H1 (cell line): ENCODE results near the gene ZDHHC22. TPM values are rescaled to one million over a fixed set of nuclear protein-coding genes. Genes with fewer than 3 reads are reported as not detected.

ENCODE experiments used
- CTCF ChIA-PET: fragments of 300-600 bp; sonication (Branson Sonifier 250); formaldehyde crosslinking; loops from one replicate; lab custom pipeline; 2021; ENCODE audit not compliant: partially characterized antibody; lab: Charles Lee
- POLR2A ChIA-PET: fragments of 300-600 bp; sonication (Branson Sonifier 250); formaldehyde crosslinking; loops from one replicate; lab custom pipeline; 2021; ENCODE audit warnings: inconsistent platforms; ENCODE audit not compliant: partially characterized antibody; lab: Charles Lee
- DNase-seq, 2 experiments: peaks; one replicate each; pipeline versions ENCODE4 v3.0.0 to v3.0.0-alpha.2; 2010 to 2022; ENCODE audit warnings: low spot score in 2 of 2, low read depth in 1 of 2, mixed read lengths in 1 of 2
- FAIRE-seq: peaks from 2 replicates; lab custom pipeline; 2011; peaks lifted over from hg19 to GRCh38; lab: Jason Lieb, UNC
- H2AFZ ChIP-seq: 2 replicates; pipeline ENCODE4 v1.8.1; 2012; ENCODE audit warnings: low read length, inconsistent platforms
- H2AK5ac ChIP-seq: 2 replicates; pipeline ENCODE4 v1.6.1; 2013; ENCODE audit warnings: low read depth, low read length
- H2BK120ac ChIP-seq: replicated peaks from 2 replicates; pipeline ENCODE3; 2013; ENCODE audit warnings: low read depth, low read length, inconsistent platforms
- H2BK12ac ChIP-seq: 2 replicates; pipeline ENCODE4 v1.6.1; 2013; ENCODE audit warnings: low read depth, low read length
- H2BK15ac ChIP-seq: 2 replicates; pipeline ENCODE4 v1.6.1; 2013; ENCODE audit warnings: low read length
- H2BK20ac ChIP-seq: 2 replicates; pipeline ENCODE4 v1.6.1; 2013; ENCODE audit warnings: low read length
- H2BK5ac ChIP-seq: 2 replicates; pipeline ENCODE4 v1.6.1; 2013; ENCODE audit warnings: low read depth, low read length
- H3K14ac ChIP-seq: 2 replicates; pipeline ENCODE4 v1.6.1; 2013; ENCODE audit warnings: inconsistent platforms; ENCODE audit not compliant: insufficient read length
- H3K18ac ChIP-seq: 2 replicates; pipeline ENCODE4 v1.6.1; 2013; ENCODE audit warnings: low read length; ENCODE audit errors: extremely low read depth
- H3K23ac ChIP-seq: 2 replicates; pipeline ENCODE4 v1.6.1; 2013; ENCODE audit warnings: inconsistent platforms; ENCODE audit not compliant: insufficient read length
- H3K23me2 ChIP-seq: 2 replicates; pipeline ENCODE4 v1.6.1; 2013; ENCODE audit warnings: low read depth, low read length
- H3K27ac ChIP-seq: 2 replicates; pipeline ENCODE4 v1.6.1; 2011; ENCODE audit warnings: low read depth, low read length, inconsistent platforms
- H3K27me3 ChIP-seq, 4 experiments: replicated peaks in 1 of 4; 1 replicate in 1 of 4; 2 replicates in 3 of 4; pipeline versions ENCODE4 v1.6.1 to v1.8.1; 2011 to 2013; ENCODE audit warnings: low read length in 3 of 4, mild to moderate bottlenecking in 3 of 4, inconsistent platforms in 2 of 4, mixed read lengths in 2 of 4, moderate library complexity in 1 of 4; ENCODE audit not compliant: control insufficient read depth in 3 of 4, insufficient read depth in 3 of 4; ENCODE audit errors: extremely low read depth in 1 of 4
- H3K36me3 ChIP-seq, 4 experiments: 2 replicates each; pipeline versions ENCODE4 v1.6.1 to v1.8.1; 2011 to 2013; ENCODE audit warnings: mild to moderate bottlenecking in 4 of 4, low read length in 3 of 4, moderate library complexity in 2 of 4, control low read depth in 1 of 4, inconsistent platforms in 1 of 4; ENCODE audit not compliant: insufficient read depth in 4 of 4, control insufficient read depth in 2 of 4
- H3K4ac ChIP-seq: replicated peaks from 2 replicates; pipeline ENCODE3; 2013; ENCODE audit warnings: low read length, low read depth, mixed read lengths, inconsistent platforms; ENCODE audit not compliant: insufficient read length
- H3K4me1 ChIP-seq, 4 experiments: replicated peaks in 1 of 4; 1 replicate in 1 of 4; 2 replicates in 3 of 4; pipeline versions ENCODE4 v1.6.1 to v1.8.1; 2011 to 2013; ENCODE audit warnings: low read length in 3 of 4, inconsistent platforms in 2 of 4, mixed read lengths in 1 of 4; ENCODE audit not compliant: insufficient read depth in 4 of 4, control insufficient read depth in 3 of 4
- H3K4me2 ChIP-seq, 2 experiments: 2 replicates each; pipeline versions ENCODE4 v1.6.1 to v1.8.1; 2011 to 2013; ENCODE audit warnings: low read depth in 2 of 2, low read length in 2 of 2, control low read depth in 1 of 2, inconsistent platforms in 1 of 2, mild to moderate bottlenecking in 1 of 2; ENCODE audit not compliant: insufficient read depth in 1 of 2
- H3K4me3 ChIP-seq, 4 experiments: fragments of 200-600, 300-600 bp in 1 of 4; sonication (generic), shearing (Covaris generic), sonication (Bioruptor Twin) in 1 of 4; 2 replicates each; pipeline versions ENCODE4 v1.5.1 to v1.8.1; 2011 to 2016; ENCODE audit warnings: low read length in 4 of 4, low read depth in 3 of 4, control low read depth in 2 of 4, inconsistent platforms in 2 of 4, mild to moderate bottlenecking in 2 of 4, mixed read lengths in 1 of 4, moderate library complexity in 1 of 4; ENCODE audit not compliant: insufficient read depth in 2 of 4; ENCODE audit errors: extremely low read depth in 1 of 4
- H3K56ac ChIP-seq: replicated peaks from 2 replicates; pipeline ENCODE3; 2013; ENCODE audit warnings: low read depth, mild to moderate bottlenecking, mixed read lengths, low read length, inconsistent platforms; ENCODE audit not compliant: insufficient read length
- H3K79me1 ChIP-seq: 2 replicates; pipeline ENCODE4 v1.6.1; 2013; ENCODE audit warnings: low read depth, low read length, control low read depth
- H3K79me2 ChIP-seq, 2 experiments: 2 replicates each; pipeline versions ENCODE4 v1.6.1 to v1.8.1; 2012 to 2013; ENCODE audit warnings: low read length in 2 of 2, mild to moderate bottlenecking in 2 of 2, inconsistent platforms in 1 of 2; ENCODE audit not compliant: insufficient read depth in 2 of 2, control insufficient read depth in 1 of 2
- H3K9ac ChIP-seq, 4 experiments: replicated peaks in 1 of 4; 1 replicate in 1 of 4; 2 replicates in 3 of 4; pipeline versions ENCODE4 v1.6.1 to v1.8.1; 2011 to 2013; ENCODE audit warnings: low read depth in 3 of 4, low read length in 3 of 4, control low read depth in 2 of 4, mild to moderate bottlenecking in 2 of 4, moderate library complexity in 2 of 4, inconsistent platforms in 1 of 4; ENCODE audit errors: extremely low read depth in 1 of 4
- H3K9me3 ChIP-seq, 2 experiments: 2 replicates each; pipeline versions ENCODE4 v1.6.1 to v1.8.1; 2012 to 2013; ENCODE audit warnings: mild to moderate bottlenecking in 2 of 2, moderate library complexity in 2 of 2, control low read depth in 1 of 2, inconsistent platforms in 1 of 2, low read depth in 1 of 2, low read length in 1 of 2, mixed read lengths in 1 of 2; ENCODE audit not compliant: insufficient read depth in 2 of 2
- H4K20me1 ChIP-seq, 2 experiments: replicated peaks in 1 of 2; 2 replicates each; pipeline versions ENCODE3 to v1.8.1; 2011 to 2013; ENCODE audit warnings: inconsistent platforms in 2 of 2, low read length in 2 of 2, mild to moderate bottlenecking in 1 of 2; ENCODE audit not compliant: insufficient read depth in 2 of 2, control insufficient read depth in 1 of 2
- H4K5ac ChIP-seq: 2 replicates; pipeline ENCODE4 v1.6.1; 2013; ENCODE audit warnings: low read length, low read depth, mixed read lengths, inconsistent platforms; ENCODE audit not compliant: insufficient read length
- H4K8ac ChIP-seq: 2 replicates; pipeline ENCODE4 v1.8.0; 2013; ENCODE audit warnings: mild to moderate bottlenecking, moderate library complexity, low read length, inconsistent platforms; ENCODE audit not compliant: insufficient read depth; ENCODE audit errors: extremely low read depth
- H4K91ac ChIP-seq: replicated peaks from 2 replicates; pipeline ENCODE3; 2013; ENCODE audit warnings: low read length, mixed read lengths, inconsistent platforms; ENCODE audit not compliant: insufficient read length
- ASH2L ChIP-seq: fragments of 200-600, 300-600 bp; sonication (generic); IDR thresholded peaks from one replicate; pipeline ENCODE4 v1.7.1; 2017; ENCODE audit warnings: low read length
- CBX5 ChIP-seq: fragments of 300-800, 300-1000 bp; sonication (generic); IDR thresholded peaks from 2 replicates; pipeline ENCODE4 v1.7.1; 2016; ENCODE audit warnings: antibody characterized with exemption, low read length, low read depth
- EGR1 ChIP-seq: IDR thresholded peaks from 2 replicates; pipeline ENCODE4 v1.6.1; 2011; ENCODE audit warnings: low read depth, low read length, borderline replicate concordance
- HDAC6 ChIP-seq: IDR thresholded peaks from one replicate; pipeline ENCODE4 v1.7.1; 2012; ENCODE audit warnings: low read depth, mild to moderate bottlenecking, inconsistent platforms, low read length, moderate library complexity
- RBBP5 ChIP-seq: IDR thresholded peaks from 2 replicates; pipeline ENCODE4 v1.7.1; 2012; ENCODE audit warnings: low read depth, mild to moderate bottlenecking, inconsistent platforms, low read length, moderate library complexity, borderline replicate concordance
- SIN3A ChIP-seq, 2 experiments: IDR thresholded peaks in 1 of 2; conservative IDR thresholded peaks in 1 of 2; 2 replicates each; pipeline ENCODE4 v1.6.1; 2011 to 2012; ENCODE audit warnings: low read length in 2 of 2, improper control_type of control experiment in 1 of 2, low read depth in 1 of 2, mild to moderate bottlenecking in 1 of 2
- SIRT6 ChIP-seq: IDR thresholded peaks from one replicate; pipeline ENCODE4 v1.7.1; 2012; ENCODE audit warnings: low read length, inconsistent platforms
- SP1 ChIP-seq: IDR thresholded peaks from 2 replicates; pipeline ENCODE4 v1.6.1; 2011; ENCODE audit warnings: low read depth, low read length
- YY1 ChIP-seq: IDR thresholded peaks from 2 replicates; pipeline ENCODE4 v1.6.1; 2011; ENCODE audit warnings: low read depth, mild to moderate bottlenecking, low read length
- WGBS, 2 experiments: shearing (Covaris generic) in 1 of 2; methylation state at CpG; one replicate each; pipeline versions ENCODE4 v1.1.6 to v1.1.7; 2013 to 2015; ENCODE audit warnings: low lambda C conversion rate in 2 of 2, mixed read lengths in 2 of 2, inconsistent platforms in 1 of 2, low coverage in 1 of 2, missing lambda C conversion rate in 1 of 2; ENCODE audit not compliant: insufficient replicate concordance in 2 of 2, insufficient coverage in 1 of 2, insufficient read length in 1 of 2; ENCODE audit errors: extremely low coverage in 1 of 2, missing lambda C conversion rate in 1 of 2; 5-methylcytosine and 5-hydroxymethylcytosine counted together
- polyA plus RNA-seq, 7 experiments: library from polyadenylated mRNA; depleted of rRNA in 3 of 7; stranded (reverse) in 5 of 7; unstranded in 2 of 7; fragments of >200 nt in 5 of 7; fragments of 200-250 nt in 2 of 7; gene quantifications; 1 replicate in 5 of 7; 2 replicates in 1 of 7; 4 replicates in 1 of 7; pipeline versions ENCODE4 v1.2.1 to v1.2.3, GENCODE V29; 2011 to 2013; ENCODE audit warnings: missing spikeins in 2 of 7, mixed read lengths in 2 of 7
- total RNA-seq: library from RNA; stranded (reverse); fragmentation: NEBNext Ultra II Directional; extraction: Animal tissue kit (Norgen Biotek cat#: 25700); gene quantifications from 2 replicates; pipeline ENCODE4 v1.2.1, GENCODE V29; 2021

Gene ZDHHC22
- total and polyA plus RNA-seq, 2 of the 8 experiments (the other 6 are each of a cell fraction or from before 2014, with no cell fraction given), result 23.8 to 55.2 TPM

DNA sequence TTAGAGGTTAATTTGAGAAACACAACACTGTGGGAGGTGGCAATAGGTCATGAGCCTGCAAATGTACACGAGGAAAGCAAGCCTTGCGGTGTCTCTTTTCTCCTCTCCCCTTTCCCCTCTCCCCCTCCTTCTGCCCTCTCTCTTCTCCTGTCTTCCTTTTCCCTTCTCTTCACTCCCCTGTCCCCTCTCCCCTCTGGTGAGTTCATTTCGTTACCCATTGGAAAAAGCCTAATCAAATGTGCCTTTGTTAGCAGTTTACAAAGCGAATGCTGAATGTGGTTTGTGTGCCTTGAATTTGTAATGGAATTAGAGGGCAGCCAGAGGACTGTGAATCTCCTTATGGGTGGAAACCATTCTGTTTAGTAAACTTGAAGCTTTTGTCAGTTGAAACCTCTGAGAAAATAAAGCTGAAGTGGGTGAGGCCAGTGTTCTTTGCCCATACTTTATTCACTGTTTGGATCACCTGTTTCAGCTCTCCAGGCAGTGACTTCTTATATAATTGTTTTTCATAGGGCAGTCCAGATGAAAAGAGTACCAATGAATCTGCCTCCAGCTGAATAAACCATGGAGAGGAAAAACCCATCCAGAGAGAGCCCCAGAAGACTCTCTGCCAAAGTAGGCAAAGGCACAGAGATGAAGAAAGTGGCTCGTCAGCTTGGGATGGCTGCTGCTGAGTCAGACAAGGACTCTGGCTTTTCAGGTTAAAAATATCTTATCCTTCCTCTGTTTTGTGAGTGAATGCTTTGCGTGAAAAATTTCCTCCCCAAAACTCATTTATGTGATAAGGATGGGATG is 36.2 kb downstream of the ZDHHC22 start:
- H3K36me3 ChIP-seq, result peaks cover 0 to 29% (median 7%) of the 10 kb centered on the region in 4 experiments; a peak in 4 of 8 replicates
- peak overlapping the region in 1 of 4 experiments; percentile 44; a peak in 2 of 8 replicates for H3K4me3 ChIP-seq
- WGBS, 2 experiments, result 40% methylated on average over 6 of the region's 6 CpGs; no CpG with 5 or more reads in 1 of the 2 experiments
- no peaks in the 10 kb centered on the region for H3K23me2 ChIP-seq
- H2BK20ac ChIP-seq, result no peak overlapping the region
- no peak overlapping the region; a peak in 1 of 7 replicates for H3K9ac ChIP-seq
- H3K9me3 ChIP-seq, result no peaks in the 10 kb centered on the region
- H3K4ac ChIP-seq, result no peak overlapping the region
- no peak overlapping the region for H3K56ac ChIP-seq
- no peak overlapping the region for H2BK15ac ChIP-seq
- TF ChIP-seq EGR1 (peak; percentile 86), RBBP5 (peak; percentile 42; the same call in 1 of the 2 replicates), SIRT6 (no peak), HDAC6 (no peak), SP1 (0 out of 2 replicates have a peak, but pooled peaks have one; percentile 16), SIN3A (conservative IDR thresholded peaks at IDR 0.05 in 1 of 2, IDR thresholded peaks at IDR 0.05 in 1 of 2; ENCODE audit: low read depth in 1 of 2, low read length in 2 of 2) (peak in 1 of 2 experiments; percentile 72; a peak in 1 of 4 replicates), ASH2L (peak; percentile 85), YY1 (0 out of 2 replicates have a peak, but pooled peaks have one; percentile 31), CBX5 (no peak)
- TF ChIP-seq, all 59 proteins: peak for 6
- Histone ChIP-seq H3K14ac (no peak overlapping the region), H3K4me2 (peak overlapping the region; percentile 51 to 62), H4K8ac (no peak overlapping the region), H4K5ac (peak overlapping the region; percentile 69), H2BK12ac (no peak overlapping the region), H3K79me2 (peaks cover 0 to 75% of the 10 kb centered on the region in 2 experiments; a peak in 2 of 4 replicates), H3K27ac (peak overlapping the region; percentile 58; the same call in 1 of the 2 replicates), H3K23ac (no peak overlapping the region), H4K91ac (no peak overlapping the region), H3K4me1 (peaks cover 2 to 25% (median 15%) of the 10 kb centered on the region in 4 experiments), H2BK120ac (no peak overlapping the region), H2AFZ (no peak overlapping the region), H2AK5ac (no peak overlapping the region), H4K20me1 (no peaks in the 10 kb centered on the region), H3K79me1 (peaks cover 4% of the 10 kb centered on the region; the same call in 1 of the 2 replicates), H3K18ac (no peak overlapping the region; the same call in 1 of the 2 replicates), H3K27me3 (no peaks in the 10 kb centered on the region), H2BK5ac (no peak overlapping the region)
- DNase-seq (no peak), FAIRE-seq (no peak)
- ChIA-PET POLR2A (interaction anchor here (0.7 to 8.3 kb wide), 8 partner anchors 6 to 209 kb away, joined by 3 to 49 read pairs (median 3); no protein-coding TSS in a partner anchor), CTCF (interaction anchor here (0.9 to 56.8 kb wide), 9 partner anchors 11 to 232 kb away, joined by 3 to 1490 read pairs (median 4); partner anchors contain the start of gene ZDHHC22)
